ENCODE results near the gene USP34. TPM values are rescaled to one million over a fixed set of nuclear protein-coding genes. Genes with fewer than 3 reads are reported as not detected.

Gene USP34
- total and polyA plus RNA-seq, 9 of the 15 experiments (the other 6 are each of a cell fraction or from before 2014, with no cell fraction given), result 19.8 to 108 (median 67.8) TPM

GRCh38 chr2:61176755-61177726 lies 293.8 kb downstream of the USP34 start:
- peaks cover 30 to 46% of the 10 kb centered on the region in 2 experiments for H3K4me1 ChIP-seq (replicated peaks in 1 of 2; ENCODE audit: control insufficient read depth in 2 of 2, insufficient read depth in 2 of 2, low read length in 2 of 2)
- H3K27me3 ChIP-seq (ENCODE audit: control insufficient read depth in 2 of 2, insufficient read depth in 2 of 2, low read length in 2 of 2), result no peaks in the 10 kb centered on the region
- intact Hi-C loops (cut with micrococcal nuclease), result loop anchor here (5.0 to 10.0 kb wide), 2 partner anchors 160 to 292 kb away; partner anchors contain the start of genes PEX13, PUS10 and REL
- CTCF ChIA-PET (ENCODE audit: low intra/inter-chr PET ratio), result interaction anchor here (0.6 kb wide), 1 partner anchor 41 kb away, joined by 3 read pairs; no protein-coding TSS in a partner anchor
- DNase-seq (ENCODE audit: extremely low read depth in 1 of 4, low spot score in 3 of 4) (peak; percentile 95 to 98 (median 98)), FAIRE-seq (peak; percentile 89), ATAC-seq (peak; percentile 90)
- under 1% methylated on average over 41 of the region's 111 CpGs for WGBS (ENCODE audit: insufficient coverage, low coverage, missing lambda C conversion rate)
- peaks cover 33% of the 10 kb centered on the region for H3K36me3 ChIP-seq (ENCODE audit: control insufficient read depth, insufficient read depth, low read length)
- H3K4me3 ChIP-seq, result peak overlapping the region; percentile 68
- POLR2A ChIA-PET, result interaction anchor here (0.6 to 3.0 kb wide), 12 partner anchors 11 to 630 kb away, joined by 3 to 28 read pairs (median 4); partner anchors contain the start of gene XPO1
- H3K9me1 ChIP-seq (ENCODE audit: control insufficient read depth, insufficient read depth, low read length), result no peaks in the 10 kb centered on the region
- no peaks in the 10 kb centered on the region for H3K9me3 ChIP-seq (replicated peaks; ENCODE audit: control insufficient read depth, insufficient read depth, low read depth, low read length)
- TSS peak; percentile 97 for BruUV-seq (replicated peaks)
- no peaks in the 10 kb centered on the region for H4K20me1 ChIP-seq (replicated peaks; ENCODE audit: control insufficient read depth, insufficient read depth, low read length)
- H3K27ac ChIP-seq (ENCODE audit: extremely low read depth, low read depth, low read length), result peak overlapping the region; percentile 88
- H3K9ac ChIP-seq (ENCODE audit: insufficient read depth in 1 of 2, low read depth in 2 of 2, low read length in 2 of 2), result peak overlapping the region; percentile 86 to 97
- peak overlapping the region; percentile 98 for H2AFZ ChIP-seq (ENCODE audit: low read depth, low read length)
- peaks cover 47% of the 10 kb centered on the region for H3K79me2 ChIP-seq (ENCODE audit: control insufficient read depth, insufficient read depth, low read length)
- peak overlapping the region; percentile 89 for H3K4me2 ChIP-seq (ENCODE audit: insufficient read depth, low read length)
- in situ Hi-C loops (cut with MboI), result no loop called here
- TF ChIP-seq NR2C2 (CRISPR knock-in tag; IDR thresholded peaks at IDR 0.05) (no peak; the same call in 1 of the 2 replicates), NR2C2 (tag; IDR thresholded peaks at IDR 0.05) (peak; percentile 88), GTF2F1 (IDR thresholded peaks at IDR 0.05; ENCODE audit: low read depth, low read length) (peak; percentile 36), PKNOX1 (IDR thresholded peaks at IDR 0.05) (0 out of 2 replicates have a peak, but pooled peaks have one; percentile 14), NEUROD1 (IDR thresholded peaks at IDR 0.05; ENCODE audit: borderline replicate concordance, low read depth, low read length, partially characterized antibody) (peak; percentile 21), MTF1 (CRISPR knock-in tag; IDR thresholded peaks at IDR 0.05; ENCODE audit: borderline replicate concordance) (no peak), BRCA1 (IDR thresholded peaks at IDR 0.05) (no peak), BRCA1 (CRISPR knock-in tag; IDR thresholded peaks at IDR 0.05) (no peak), MCM3 (IDR thresholded peaks at IDR 0.05) (no peak), MBD2 (IDR thresholded peaks at IDR 0.05; ENCODE audit: borderline replicate concordance, low read depth) (peak; percentile 40; the same call in 1 of the 2 replicates), LEF1 (IDR thresholded peaks at IDR 0.05) (0 out of 2 replicates have a peak, but pooled peaks have one; percentile 42), RNF2 (IDR thresholded peaks at IDR 0.05) (peak; percentile 81), YY1 (IDR thresholded peaks at IDR 0.05; ENCODE audit: borderline replicate concordance in 1 of 3, control insufficient read depth in 1 of 3, extremely low read depth in 1 of 3, insufficient read depth in 3 of 3, insufficient read length in 1 of 3, insufficient replicate concordance in 2 of 3, low read depth in 1 of 3, low read length in 2 of 3) (peak in 1 of 3 experiments; percentile 65), MBD1 (CRISPR knock-in tag; IDR thresholded peaks at IDR 0.05) (0 out of 2 replicates have a peak, but pooled peaks have one; percentile 32), HMBOX1 (IDR thresholded peaks at IDR 0.05) (peak; percentile 77)

Measured in K562 (cell line).